ENCODE data around the gene ZNF385D. TPM values are rescaled to one million over a fixed set of nuclear protein-coding genes. Genes with fewer than 3 reads are reported as not detected.
"Not testable (repeated sequence)": the region's sequence is repeated elsewhere in the genome, so short reads cannot be mapped to it uniquely, and the experiment has no call there.

ZNF385D gene
- total RNA-seq, 2 donors from 2014 or later: not detected

DNA sequence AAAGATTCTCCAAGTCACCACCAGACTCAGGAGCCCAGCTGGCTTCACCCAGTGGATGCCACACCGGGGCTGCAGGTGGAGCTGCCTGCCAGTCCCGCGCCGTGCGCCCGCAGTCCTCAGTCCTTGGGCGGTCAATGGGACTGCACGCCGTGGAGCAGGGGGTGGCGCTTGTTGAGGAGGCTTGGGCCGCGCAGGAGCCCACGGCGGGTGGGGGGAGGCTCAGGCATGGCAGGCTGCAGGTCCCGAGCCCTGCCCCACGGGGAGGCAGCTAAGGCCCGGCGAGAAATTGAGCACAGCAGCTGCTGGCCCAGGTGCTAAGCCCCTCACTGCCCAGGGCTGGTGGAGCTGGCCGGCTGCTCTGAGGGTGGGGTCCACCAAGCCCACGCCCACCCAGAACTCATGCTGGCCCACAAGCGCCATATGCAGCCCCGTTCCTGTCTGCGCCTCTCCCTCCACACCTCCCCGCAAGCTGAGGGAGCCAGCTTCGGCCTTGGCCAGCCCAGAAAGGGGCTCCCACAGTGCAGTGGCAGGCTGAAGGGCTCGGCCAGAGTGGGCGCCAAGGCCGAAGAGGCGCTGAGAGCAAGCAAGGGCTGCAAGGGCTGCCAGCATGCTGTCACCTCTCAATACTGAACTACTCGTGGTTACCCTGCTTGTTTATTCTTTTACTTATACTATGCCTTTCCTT is 363.7 kb downstream of the ZNF385D start:
- H3K4me3 Mint-ChIP-seq; H3K9me3 Mint-ChIP-seq; H3K27ac Mint-ChIP-seq; H3K36me3 Mint-ChIP-seq (ENCODE audit: insufficient read depth in 2 of 2); H3K27me3 Mint-ChIP-seq (ENCODE audit: low read depth); H3K4me1 Mint-ChIP-seq (ENCODE audit: low read depth); DNase-seq; ATAC-seq (replicated peaks in 1 of 2): not testable (repeated sequence)

DNA sequence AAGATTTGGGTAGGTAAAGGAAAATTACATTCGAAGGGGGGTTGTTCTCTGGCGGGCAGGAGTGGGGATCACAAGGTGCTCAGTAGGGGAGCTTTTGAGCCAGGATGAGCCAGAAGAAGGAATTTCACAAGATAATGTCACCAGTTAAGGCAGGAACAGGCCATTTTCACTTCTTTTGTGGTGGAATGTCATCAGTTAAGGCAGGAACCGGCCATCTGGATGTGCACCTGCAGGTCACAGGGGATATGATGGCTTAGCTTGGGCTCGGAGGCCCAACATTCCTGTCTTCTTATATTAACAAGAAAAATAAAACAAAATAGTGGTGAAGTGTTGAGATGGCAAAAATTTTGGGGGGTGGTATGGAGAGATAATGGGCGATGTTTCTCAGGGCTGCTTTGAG is 373.0 kb downstream of the ZNF385D start:
- not testable (repeated sequence) for H3K4me3 Mint-ChIP-seq; H3K4me1 Mint-ChIP-seq (ENCODE audit: low read depth); ATAC-seq (replicated peaks in 1 of 2); H3K27me3 Mint-ChIP-seq (ENCODE audit: low read depth); H3K27ac Mint-ChIP-seq; DNase-seq; H3K36me3 Mint-ChIP-seq (ENCODE audit: insufficient read depth in 2 of 2); H3K9me3 Mint-ChIP-seq

DNA sequence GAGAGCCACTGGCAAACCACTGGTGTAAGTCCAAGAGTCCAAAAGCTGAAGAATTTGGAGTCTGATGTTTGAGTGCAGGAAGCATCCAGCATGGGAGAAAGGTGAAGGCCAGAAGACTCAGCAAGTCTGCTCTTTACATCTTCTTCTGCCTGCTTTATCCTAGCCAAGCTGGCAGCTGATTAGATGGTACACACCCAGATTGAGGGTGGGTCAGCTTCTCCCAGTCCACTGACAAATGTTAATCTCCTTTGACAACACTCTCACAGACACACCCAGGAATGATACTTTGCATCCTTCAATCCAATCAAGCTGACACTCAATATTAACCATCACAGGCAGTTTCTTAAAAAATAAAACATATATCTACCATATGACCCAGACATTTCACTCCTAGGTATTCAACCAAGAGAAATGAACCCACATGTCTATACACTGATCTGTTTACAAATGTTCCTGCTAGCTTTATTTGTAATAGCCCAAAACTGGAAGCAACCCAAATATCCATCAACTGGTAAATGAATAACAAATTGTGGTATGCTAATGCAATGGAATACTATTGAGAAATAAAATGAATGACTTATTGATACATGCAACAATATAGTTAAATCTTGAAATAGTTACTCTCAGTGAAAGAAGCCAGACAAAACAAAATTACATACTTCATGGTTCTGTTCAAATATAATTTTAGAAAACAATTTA is 373.8 kb downstream of the ZNF385D start:
- H3K9me3 Mint-ChIP-seq: peaks cover 2 to 3% of the 10 kb centered on the region in 2 donors
- no peak overlapping the region for H3K27ac Mint-ChIP-seq
- H3K36me3 Mint-ChIP-seq (ENCODE audit: insufficient read depth in 2 of 2): no peaks in the 10 kb centered on the region
- H3K4me1 Mint-ChIP-seq (ENCODE audit: low read depth): no peaks in the 10 kb centered on the region
- H3K27me3 Mint-ChIP-seq (ENCODE audit: low read depth): no peaks in the 10 kb centered on the region
- ATAC-seq (replicated peaks in 1 of 2) (no peak), DNase-seq (no peak)
- no peak overlapping the region for H3K4me3 Mint-ChIP-seq

DNA sequence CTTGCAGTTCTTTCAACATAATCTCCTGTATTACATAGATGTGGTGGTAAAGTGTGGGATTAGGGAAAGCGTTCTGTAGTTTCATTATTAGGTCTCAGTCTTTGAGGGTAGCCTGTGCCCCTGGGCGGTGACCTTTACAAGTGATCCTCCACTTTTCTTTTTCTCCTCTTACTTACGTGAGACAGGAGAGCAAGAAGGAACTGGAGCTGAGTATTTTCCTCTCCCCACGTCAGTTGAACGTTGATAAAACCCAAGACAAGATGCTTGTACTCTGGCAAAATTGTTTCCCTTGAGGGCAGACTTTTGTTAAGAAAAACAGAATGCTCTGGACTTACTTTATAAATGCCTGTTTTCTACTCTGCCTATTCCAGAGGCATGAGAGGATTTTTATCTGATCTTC is 378.7 kb downstream of the ZNF385D start:
- Mint-ChIP-seq H3K27me3 (ENCODE audit: low read depth) (no peaks in the 10 kb centered on the region), H3K4me1 (ENCODE audit: low read depth) (no peaks in the 10 kb centered on the region), H3K4me3 (no peak overlapping the region), H3K9me3 (peaks cover 1 to 2% of the 10 kb centered on the region in 2 donors), H3K27ac (no peak overlapping the region), H3K36me3 (ENCODE audit: insufficient read depth in 2 of 2) (no peaks in the 10 kb centered on the region)
- no peak for ATAC-seq (replicated peaks in 1 of 2)
- no peak for DNase-seq
